ENCODE data around the gene RERG.

DNA sequence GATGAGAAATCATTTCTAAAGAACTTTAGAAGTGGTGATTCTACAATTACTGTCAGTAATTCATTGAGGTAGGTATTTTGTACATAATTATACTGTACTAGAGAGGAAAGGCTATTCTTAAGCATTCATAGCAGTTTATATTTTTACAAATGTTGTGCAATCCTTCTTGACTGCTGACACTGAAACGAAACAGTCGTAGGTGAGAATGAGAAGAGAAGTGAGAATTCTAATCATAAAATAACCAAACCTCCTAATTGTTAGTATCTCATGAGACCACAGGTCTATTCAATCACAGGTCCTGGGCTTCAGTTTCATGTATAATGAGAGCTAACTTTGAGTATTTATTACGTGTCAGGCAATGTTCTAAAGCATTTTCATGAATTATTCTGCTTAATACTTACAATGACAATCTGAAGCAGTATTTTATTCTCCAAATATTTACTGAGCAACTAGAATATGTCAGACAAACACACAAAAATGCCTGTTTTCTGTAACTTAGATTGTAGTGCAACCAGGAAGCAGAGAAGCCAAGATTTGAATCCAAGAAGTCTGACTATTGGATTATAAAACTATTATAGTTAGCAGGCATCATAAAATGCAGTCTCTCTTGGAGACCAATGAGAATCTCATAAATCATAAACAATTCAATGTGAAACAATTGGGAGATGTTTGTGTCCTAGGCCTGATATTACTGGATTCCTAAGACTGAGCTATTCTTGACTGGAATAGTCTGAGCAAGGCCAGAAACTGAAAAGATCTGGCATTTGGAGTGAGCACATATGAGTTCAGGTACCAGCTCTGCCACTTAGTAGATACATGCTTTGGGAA, 24.3 kb downstream of the RERG start:
- TF ChIP-seq, protein P1, sequence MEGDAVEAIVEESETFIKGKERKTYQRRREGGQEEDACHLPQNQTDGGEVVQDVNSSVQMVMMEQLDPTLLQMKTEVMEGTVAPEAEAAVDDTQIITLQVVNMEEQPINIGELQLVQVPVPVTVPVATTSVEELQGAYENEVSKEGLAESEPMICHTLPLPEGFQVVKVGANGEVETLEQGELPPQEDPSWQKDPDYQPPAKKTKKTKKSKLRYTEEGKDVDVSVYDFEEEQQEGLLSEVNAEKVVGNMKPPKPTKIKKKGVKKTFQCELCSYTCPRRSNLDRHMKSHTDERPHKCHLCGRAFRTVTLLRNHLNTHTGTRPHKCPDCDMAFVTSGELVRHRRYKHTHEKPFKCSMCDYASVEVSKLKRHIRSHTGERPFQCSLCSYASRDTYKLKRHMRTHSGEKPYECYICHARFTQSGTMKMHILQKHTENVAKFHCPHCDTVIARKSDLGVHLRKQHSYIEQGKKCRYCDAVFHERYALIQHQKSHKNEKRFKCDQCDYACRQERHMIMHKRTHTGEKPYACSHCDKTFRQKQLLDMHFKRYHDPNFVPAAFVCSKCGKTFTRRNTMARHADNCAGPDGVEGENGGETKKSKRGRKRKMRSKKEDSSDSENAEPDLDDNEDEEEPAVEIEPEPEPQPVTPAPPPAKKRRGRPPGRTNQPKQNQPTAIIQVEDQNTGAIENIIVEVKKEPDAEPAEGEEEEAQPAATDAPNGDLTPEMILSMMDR (IDR thresholded peaks at IDR 0.05) = no peak
- no peak for TF ChIP-seq ZFX (IDR thresholded peaks at IDR 0.05; ENCODE audit: borderline replicate concordance)
